ENCODE data around the gene PLB1. TPM values are rescaled to one million over a fixed set of nuclear protein-coding genes. Genes with fewer than 3 reads are reported as not detected.

PLB1 gene
- total RNA-seq, 1 experiment from 2014 or later: 0.44 TPM

DNA sequence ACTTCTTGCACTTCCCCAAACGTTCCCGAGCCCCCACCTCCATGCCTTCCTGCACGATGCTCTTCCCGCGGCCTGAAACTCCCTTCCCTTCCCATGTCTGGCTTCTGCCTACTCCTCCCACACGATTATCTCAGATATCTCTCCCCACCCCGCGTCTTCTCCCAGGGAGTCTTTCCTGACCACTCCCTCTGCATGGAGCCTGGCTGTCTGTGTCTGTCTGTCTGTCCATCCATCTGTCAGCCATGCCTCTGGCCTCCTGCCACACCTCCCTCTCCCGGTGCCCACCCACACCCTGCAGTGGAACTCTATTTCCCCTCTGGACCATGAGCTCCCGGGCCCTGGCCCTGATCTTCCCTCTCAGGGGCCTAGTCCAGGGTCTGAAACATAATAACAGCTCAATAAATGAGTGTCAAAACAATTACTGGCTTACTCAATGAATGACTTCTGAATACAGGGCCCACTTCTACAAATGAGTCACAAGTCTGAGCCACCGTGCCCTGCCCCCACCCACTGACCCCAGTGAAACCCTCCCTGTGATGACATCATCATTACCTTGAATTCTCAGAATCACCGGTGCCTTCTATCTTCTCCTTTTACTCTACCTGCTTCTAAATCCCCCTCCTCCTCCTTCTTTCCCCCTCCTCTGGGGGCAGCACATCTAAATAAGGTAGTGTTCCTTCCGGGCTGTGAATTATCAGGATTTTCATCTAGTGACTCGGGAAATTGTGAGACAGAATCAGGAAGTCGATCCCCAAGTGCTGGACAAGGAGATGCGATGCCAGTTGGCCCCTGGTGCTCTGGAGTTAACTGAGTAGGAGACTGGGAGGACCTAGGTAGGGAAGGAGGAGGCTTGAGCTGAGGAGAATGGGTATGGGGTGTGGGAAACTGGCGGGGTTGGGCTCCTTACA lies 46.1 kb upstream of the PLB1 start:
- no peak overlapping the region for H3K4me3 Mint-ChIP-seq
- DNase-seq (ENCODE audit: low spot score) (no peak), ATAC-seq (no peak)
- peaks cover 4% of the 10 kb centered on the region; the same call in 1 of the 2 replicates for H3K4me1 Mint-ChIP-seq
- no peaks in the 10 kb centered on the region for H3K9me3 Mint-ChIP-seq
- POLR2A ChIA-PET: no interaction called here
- H3K27me3 Mint-ChIP-seq (ENCODE audit: low read depth): peaks cover 4% of the 10 kb centered on the region; the same call in 1 of the 2 replicates
- H3K27ac Mint-ChIP-seq: 0 out of 2 replicates have a peak overlapping the region, but pooled peaks have one; percentile 48
- H3K36me3 Mint-ChIP-seq: no peaks in the 10 kb centered on the region
- CTCF ChIA-PET: interaction anchor here (0.6 kb wide), 1 partner anchor 118 kb away, joined by 3 read pairs; no protein-coding TSS in a partner anchor
- TF ChIP-seq, protein P1, sequence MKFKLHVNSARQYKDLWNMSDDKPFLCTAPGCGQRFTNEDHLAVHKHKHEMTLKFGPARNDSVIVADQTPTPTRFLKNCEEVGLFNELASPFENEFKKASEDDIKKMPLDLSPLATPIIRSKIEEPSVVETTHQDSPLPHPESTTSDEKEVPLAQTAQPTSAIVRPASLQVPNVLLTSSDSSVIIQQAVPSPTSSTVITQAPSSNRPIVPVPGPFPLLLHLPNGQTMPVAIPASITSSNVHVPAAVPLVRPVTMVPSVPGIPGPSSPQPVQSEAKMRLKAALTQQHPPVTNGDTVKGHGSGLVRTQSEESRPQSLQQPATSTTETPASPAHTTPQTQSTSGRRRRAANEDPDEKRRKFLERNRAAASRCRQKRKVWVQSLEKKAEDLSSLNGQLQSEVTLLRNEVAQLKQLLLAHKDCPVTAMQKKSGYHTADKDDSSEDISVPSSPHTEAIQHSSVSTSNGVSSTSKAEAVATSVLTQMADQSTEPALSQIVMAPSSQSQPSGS (CRISPR knock-in tag; IDR thresholded peaks at IDR 0.05; ENCODE audit: borderline replicate concordance, low read depth): no peak
- TF ChIP-seq, protein P2, sequence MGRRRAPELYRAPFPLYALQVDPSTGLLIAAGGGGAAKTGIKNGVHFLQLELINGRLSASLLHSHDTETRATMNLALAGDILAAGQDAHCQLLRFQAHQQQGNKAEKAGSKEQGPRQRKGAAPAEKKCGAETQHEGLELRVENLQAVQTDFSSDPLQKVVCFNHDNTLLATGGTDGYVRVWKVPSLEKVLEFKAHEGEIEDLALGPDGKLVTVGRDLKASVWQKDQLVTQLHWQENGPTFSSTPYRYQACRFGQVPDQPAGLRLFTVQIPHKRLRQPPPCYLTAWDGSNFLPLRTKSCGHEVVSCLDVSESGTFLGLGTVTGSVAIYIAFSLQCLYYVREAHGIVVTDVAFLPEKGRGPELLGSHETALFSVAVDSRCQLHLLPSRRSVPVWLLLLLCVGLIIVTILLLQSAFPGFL (CRISPR knock-in tag; IDR thresholded peaks at IDR 0.05; ENCODE audit: borderline replicate concordance): no peak
- TF ChIP-seq SMAD3 (CRISPR knock-in tag; IDR thresholded peaks at IDR 0.05; ENCODE audit: borderline replicate concordance) (no peak), GRHL2 (CRISPR knock-in tag; IDR thresholded peaks at IDR 0.05; ENCODE audit: insufficient replicate concordance, severe bottlenecking) (no peak), EMX1 (CRISPR knock-in tag; IDR thresholded peaks at IDR 0.05) (no peak), RELA (CRISPR knock-in tag; IDR thresholded peaks at IDR 0.05; ENCODE audit: borderline replicate concordance) (no peak)
- TF ChIP-seq, protein P3, sequence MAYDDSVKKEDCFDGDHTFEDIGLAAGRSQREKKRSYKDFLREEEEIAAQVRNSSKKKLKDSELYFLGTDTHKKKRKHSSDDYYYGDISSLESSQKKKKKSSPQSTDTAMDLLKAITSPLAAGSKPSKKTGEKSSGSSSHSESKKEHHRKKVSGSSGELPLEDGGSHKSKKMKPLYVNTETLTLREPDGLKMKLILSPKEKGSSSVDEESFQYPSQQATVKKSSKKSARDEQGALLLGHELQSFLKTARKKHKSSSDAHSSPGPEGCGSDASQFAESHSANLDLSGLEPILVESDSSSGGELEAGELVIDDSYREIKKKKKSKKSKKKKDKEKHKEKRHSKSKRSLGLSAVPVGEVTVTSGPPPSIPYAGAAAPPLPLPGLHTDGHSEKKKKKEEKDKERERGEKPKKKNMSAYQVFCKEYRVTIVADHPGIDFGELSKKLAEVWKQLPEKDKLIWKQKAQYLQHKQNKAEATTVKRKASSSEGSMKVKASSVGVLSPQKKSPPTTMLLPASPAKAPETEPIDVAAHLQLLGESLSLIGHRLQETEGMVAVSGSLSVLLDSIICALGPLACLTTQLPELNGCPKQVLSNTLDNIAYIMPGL (CRISPR knock-in tag; IDR thresholded peaks at IDR 0.05): no peak
- TF ChIP-seq, protein P4, sequence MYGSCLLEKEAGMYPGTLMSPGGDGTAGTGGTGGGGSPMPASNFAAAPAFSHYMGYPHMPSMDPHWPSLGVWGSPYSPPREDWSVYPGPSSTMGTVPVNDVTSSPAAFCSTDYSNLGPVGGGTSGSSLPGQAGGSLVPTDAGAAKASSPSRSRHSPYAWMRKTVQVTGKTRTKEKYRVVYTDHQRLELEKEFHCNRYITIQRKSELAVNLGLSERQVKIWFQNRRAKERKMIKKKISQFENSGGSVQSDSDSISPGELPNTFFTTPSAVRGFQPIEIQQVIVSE (CRISPR knock-in tag; IDR thresholded peaks at IDR 0.05; ENCODE audit: borderline replicate concordance): no peak
- TF ChIP-seq, protein P5, sequence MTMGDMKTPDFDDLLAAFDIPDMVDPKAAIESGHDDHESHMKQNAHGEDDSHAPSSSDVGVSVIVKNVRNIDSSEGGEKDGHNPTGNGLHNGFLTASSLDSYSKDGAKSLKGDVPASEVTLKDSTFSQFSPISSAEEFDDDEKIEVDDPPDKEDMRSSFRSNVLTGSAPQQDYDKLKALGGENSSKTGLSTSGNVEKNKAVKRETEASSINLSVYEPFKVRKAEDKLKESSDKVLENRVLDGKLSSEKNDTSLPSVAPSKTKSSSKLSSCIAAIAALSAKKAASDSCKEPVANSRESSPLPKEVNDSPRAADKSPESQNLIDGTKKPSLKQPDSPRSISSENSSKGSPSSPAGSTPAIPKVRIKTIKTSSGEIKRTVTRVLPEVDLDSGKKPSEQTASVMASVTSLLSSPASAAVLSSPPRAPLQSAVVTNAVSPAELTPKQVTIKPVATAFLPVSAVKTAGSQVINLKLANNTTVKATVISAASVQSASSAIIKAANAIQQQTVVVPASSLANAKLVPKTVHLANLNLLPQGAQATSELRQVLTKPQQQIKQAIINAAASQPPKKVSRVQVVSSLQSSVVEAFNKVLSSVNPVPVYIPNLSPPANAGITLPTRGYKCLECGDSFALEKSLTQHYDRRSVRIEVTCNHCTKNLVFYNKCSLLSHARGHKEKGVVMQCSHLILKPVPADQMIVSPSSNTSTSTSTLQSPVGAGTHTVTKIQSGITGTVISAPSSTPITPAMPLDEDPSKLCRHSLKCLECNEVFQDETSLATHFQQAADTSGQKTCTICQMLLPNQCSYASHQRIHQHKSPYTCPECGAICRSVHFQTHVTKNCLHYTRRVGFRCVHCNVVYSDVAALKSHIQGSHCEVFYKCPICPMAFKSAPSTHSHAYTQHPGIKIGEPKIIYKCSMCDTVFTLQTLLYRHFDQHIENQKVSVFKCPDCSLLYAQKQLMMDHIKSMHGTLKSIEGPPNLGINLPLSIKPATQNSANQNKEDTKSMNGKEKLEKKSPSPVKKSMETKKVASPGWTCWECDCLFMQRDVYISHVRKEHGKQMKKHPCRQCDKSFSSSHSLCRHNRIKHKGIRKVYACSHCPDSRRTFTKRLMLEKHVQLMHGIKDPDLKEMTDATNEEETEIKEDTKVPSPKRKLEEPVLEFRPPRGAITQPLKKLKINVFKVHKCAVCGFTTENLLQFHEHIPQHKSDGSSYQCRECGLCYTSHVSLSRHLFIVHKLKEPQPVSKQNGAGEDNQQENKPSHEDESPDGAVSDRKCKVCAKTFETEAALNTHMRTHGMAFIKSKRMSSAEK (CRISPR knock-in tag; IDR thresholded peaks at IDR 0.05; ENCODE audit: borderline replicate concordance): no peak
- TF ChIP-seq, protein P6, sequence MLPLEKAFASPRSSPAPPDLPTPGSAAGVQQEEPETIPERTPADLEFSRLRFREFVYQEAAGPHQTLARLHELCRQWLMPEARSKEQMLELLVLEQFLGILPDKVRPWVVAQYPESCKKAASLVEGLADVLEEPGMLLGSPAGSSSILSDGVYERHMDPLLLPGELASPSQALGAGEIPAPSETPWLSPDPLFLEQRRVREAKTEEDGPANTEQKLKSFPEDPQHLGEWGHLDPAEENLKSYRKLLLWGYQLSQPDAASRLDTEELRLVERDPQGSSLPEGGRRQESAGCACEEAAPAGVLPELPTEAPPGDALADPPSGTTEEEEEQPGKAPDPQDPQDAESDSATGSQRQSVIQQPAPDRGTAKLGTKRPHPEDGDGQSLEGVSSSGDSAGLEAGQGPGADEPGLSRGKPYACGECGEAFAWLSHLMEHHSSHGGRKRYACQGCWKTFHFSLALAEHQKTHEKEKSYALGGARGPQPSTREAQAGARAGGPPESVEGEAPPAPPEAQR (CRISPR knock-in tag; IDR thresholded peaks at IDR 0.05): no peak
- TF ChIP-seq, protein P7, sequence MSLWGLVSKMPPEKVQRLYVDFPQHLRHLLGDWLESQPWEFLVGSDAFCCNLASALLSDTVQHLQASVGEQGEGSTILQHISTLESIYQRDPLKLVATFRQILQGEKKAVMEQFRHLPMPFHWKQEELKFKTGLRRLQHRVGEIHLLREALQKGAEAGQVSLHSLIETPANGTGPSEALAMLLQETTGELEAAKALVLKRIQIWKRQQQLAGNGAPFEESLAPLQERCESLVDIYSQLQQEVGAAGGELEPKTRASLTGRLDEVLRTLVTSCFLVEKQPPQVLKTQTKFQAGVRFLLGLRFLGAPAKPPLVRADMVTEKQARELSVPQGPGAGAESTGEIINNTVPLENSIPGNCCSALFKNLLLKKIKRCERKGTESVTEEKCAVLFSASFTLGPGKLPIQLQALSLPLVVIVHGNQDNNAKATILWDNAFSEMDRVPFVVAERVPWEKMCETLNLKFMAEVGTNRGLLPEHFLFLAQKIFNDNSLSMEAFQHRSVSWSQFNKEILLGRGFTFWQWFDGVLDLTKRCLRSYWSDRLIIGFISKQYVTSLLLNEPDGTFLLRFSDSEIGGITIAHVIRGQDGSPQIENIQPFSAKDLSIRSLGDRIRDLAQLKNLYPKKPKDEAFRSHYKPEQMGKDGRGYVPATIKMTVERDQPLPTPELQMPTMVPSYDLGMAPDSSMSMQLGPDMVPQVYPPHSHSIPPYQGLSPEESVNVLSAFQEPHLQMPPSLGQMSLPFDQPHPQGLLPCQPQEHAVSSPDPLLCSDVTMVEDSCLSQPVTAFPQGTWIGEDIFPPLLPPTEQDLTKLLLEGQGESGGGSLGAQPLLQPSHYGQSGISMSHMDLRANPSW (CRISPR knock-in tag; conservative IDR thresholded peaks at IDR 0.05; ENCODE audit: low read depth): no peak
- TF ChIP-seq, protein P8, sequence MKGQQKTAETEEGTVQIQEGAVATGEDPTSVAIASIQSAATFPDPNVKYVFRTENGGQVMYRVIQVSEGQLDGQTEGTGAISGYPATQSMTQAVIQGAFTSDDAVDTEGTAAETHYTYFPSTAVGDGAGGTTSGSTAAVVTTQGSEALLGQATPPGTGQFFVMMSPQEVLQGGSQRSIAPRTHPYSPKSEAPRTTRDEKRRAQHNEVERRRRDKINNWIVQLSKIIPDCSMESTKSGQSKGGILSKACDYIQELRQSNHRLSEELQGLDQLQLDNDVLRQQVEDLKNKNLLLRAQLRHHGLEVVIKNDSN (CRISPR knock-in tag; IDR thresholded peaks at IDR 0.05): no peak
- TF ChIP-seq, protein P9, sequence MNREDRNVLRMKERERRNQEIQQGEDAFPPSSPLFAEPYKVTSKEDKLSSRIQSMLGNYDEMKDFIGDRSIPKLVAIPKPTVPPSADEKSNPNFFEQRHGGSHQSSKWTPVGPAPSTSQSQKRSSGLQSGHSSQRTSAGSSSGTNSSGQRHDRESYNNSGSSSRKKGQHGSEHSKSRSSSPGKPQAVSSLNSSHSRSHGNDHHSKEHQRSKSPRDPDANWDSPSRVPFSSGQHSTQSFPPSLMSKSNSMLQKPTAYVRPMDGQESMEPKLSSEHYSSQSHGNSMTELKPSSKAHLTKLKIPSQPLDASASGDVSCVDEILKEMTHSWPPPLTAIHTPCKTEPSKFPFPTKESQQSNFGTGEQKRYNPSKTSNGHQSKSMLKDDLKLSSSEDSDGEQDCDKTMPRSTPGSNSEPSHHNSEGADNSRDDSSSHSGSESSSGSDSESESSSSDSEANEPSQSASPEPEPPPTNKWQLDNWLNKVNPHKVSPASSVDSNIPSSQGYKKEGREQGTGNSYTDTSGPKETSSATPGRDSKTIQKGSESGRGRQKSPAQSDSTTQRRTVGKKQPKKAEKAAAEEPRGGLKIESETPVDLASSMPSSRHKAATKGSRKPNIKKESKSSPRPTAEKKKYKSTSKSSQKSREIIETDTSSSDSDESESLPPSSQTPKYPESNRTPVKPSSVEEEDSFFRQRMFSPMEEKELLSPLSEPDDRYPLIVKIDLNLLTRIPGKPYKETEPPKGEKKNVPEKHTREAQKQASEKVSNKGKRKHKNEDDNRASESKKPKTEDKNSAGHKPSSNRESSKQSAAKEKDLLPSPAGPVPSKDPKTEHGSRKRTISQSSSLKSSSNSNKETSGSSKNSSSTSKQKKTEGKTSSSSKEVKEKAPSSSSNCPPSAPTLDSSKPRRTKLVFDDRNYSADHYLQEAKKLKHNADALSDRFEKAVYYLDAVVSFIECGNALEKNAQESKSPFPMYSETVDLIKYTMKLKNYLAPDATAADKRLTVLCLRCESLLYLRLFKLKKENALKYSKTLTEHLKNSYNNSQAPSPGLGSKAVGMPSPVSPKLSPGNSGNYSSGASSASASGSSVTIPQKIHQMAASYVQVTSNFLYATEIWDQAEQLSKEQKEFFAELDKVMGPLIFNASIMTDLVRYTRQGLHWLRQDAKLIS (CRISPR knock-in tag; IDR thresholded peaks at IDR 0.05; ENCODE audit: borderline replicate concordance): no peak
